GM19452 (cell line): ENCODE results near the gene HM13.
A peak's percentile ranks its signal among the peaks of the same experiment; 100 is the strongest.
"Not testable (repeated sequence)": the region's sequence is repeated elsewhere in the genome, so short reads cannot be mapped to it uniquely, and the experiment has no call there.

Experiments
- ATAC-seq: cut with Tn5 transposase; IDR thresholded peaks from one replicate; pipeline ENCODE4 v1.9.1; 2021; ENCODE audit not compliant: unreplicated experiment

Gene HM13

DNA sequence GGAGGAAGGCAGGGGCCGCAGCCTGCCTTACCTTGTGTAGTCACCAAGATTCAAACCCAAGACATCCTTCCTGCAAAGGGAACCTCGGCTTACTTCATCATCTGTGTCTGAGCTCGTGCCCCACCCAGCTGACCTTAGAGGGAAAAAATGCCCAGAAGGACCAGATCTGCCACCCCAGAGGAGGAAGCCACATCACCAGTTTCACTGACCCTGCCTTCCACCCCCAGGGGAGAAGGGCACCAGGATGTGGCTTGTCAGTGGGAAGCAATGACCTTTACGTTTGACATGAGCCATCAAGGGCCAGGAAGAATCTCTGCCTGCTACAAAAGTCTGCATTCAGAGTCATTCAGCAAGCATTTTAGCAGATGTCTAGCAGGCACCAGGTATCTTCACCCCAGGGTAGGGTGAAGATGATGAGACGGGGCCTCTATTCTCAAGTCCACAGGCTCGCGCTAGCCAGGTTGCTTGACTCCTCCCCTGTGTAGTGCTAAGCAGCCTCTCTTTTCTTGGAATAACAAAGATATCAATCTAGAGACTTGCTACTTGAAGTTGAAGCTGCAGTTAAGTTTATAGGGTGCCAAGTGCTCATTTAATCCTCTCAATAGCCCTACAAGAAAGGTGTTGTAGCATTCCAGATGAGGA lies 28.1 kb downstream of the HM13 start:
- ATAC-seq: no peak

GRCh38 chr20:31542963-31543362 lies 28.7 kb downstream of the HM13 start:
- no peak for ATAC-seq

DNA sequence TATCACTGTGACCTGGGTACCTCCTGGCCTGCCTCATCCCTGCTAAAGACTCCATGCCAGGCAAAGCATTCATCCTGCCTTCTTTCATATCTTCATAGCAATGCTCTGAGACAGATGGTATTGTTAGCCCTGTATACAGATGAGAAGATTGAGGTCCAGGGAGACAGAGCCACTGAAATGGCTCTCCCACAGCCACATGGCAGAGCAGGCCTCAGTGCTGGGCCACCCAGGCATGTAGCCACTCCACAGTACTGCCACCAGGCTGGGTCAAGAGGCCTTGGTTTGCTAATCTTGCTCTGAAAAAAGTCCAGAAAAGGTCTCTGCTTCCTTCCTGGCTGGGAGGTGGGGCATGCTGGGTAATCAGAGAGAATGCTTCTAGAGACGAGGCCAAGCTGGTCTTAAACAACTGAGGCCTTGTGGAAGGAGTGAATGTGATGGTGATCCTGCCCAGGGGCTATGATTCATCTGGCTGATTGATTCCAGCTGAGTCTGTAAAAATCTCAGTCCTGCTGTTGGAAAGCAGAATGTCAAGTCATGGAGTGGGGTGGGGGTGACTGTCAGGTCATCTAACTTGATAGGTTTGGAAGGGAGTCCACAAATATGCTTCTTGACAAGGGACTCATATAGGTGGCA lies 29.8 kb downstream of the HM13 start:
- ATAC-seq: no peak

- ATAC-seq: no peak
Observed at GRCh38 chr20:31544600-31544999, 30.4 kb downstream of the HM13 start.

- ATAC-seq: not testable (repeated sequence)
Observed at GRCh38 chr20:31545621-31546040, 31.4 kb downstream of the HM13 start.

GRCh38 chr20:31547017-31547675 lies 32.9 kb downstream of the HM13 start:
- ATAC-seq: peak; percentile 71

GRCh38 chr20:31547720-31548298 lies 33.6 kb downstream of the HM13 start:
- ATAC-seq: peak; percentile 10

DNA sequence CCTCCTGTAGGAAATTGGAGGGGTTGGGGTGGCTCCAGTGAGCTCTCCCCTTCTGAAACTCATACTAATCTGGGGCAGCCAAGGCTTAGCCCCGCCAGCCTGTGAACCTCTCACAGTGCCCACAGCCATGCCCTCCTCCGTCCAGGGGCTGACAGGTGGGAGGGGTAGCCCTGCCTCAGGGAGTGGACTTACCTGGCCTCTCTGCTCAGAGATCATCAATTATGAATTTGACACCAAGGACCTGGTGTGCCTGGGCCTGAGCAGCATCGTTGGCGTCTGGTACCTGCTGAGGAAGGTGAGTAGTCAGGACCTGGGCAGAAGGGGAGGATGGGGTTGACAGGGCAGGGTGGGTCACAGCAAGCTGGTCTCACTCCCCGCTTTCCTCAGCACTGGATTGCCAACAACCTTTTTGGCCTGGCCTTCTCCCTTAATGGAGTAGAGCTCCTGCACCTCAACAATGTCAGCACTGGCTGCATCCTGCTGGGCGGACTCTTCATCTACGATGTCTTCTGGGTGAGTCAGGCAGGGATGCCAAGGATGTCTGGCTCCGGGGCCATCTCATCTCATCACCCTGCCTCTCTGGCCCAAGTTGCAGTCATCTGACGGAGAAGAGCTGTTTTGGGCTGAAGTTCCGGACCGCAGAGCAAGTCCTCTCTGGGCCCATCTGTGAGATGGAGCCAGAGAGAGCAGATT lies 34.7 kb downstream of the HM13 start:
- no peak for ATAC-seq

- ATAC-seq: no peak
Observed at GRCh38 chr20:31549513-31549880, 35.3 kb downstream of the HM13 start.

GRCh38 chr20:31550099-31550498 lies 35.9 kb downstream of the HM13 start:
- ATAC-seq: no peak

DNA sequence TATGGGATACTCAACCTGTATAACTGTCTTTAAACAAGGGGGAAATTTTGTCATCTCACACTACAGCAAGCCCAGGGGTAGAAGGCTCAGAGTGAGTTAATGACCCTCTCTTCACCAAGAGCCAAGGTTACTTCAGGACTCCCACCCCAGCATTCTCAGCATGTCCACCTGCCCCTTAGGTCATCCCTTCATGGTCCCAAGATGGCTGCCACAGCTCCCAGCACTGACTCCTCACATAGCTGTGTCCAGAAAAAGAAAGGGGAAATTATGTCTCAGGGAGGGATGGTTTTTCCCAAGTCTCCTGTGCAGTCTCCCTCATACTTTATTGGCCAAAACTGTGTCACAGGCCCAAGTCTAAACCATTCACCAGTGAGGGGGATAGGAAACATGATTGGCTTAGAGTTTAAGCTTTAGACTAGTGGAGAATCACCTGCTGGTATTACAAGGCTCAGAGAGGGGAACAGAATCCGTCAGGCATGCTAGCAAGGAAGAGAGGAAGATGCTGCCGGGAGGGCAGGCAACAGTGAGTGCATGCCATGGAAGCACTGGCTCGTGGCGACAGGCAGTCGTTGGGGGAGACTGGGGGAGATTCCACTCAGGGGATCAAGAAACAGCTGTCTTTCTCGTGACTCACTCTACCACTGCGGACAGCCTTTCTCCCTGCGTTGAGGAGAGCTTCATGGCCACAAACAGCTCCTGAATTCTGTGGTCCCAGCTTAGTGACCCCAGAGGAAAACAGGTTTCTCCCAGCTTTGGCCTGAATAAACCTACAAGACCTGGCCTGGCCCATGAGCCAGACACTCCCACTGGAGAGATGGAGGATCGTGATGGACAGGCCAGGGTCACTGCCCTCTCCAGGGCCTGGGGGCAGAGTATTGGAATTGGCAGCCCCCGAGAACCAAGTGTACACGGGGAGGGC lies 37.2 kb downstream of the HM13 start:
- no peak for ATAC-seq

DNA sequence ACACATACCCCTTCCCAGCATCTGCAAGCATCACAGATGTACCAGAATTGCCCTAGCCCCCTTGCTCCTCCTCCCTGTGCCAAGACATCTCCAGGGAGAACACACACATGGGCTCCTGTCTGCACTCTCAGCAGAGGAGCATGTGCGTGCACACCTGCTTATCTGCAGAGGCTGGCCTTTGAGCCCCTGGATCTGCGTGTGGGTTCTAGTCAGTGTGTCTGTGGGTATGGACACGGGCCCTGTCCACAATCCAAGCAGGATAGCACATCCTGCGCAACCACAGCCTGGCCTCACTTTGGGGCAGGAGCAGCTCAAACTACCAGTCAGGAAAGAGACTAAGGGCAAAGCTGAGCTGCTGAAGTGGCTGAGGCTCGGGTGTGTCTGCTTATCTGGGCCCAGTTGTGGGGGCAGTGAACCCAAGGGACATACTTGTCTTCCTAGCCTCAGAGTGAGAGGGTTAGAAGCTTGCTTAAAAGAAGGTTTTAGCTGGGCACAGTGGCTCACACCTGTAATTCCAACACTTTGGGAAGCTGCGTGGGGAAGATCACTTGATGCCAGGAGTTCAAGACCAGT lies 41.0 kb downstream of the HM13 start:
- no peak for ATAC-seq

DNA sequence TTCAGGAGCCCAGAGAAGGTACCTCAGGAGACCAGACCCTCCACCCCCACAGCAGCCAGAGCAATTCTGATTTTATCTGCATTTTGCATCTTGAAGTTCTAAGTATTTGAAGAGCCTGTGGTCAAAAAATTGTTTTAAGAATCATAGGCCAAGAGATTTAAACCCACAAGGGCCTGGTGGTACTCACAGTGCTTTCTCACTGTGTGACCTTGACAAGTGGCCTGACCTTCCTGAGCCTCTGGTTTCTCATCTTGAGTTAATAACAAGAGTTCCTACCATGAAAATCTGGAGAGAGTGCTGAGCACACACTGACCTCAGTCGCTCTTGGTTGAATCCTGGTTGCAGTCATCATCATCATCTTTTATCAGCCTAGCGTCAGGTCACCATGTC lies 45.5 kb downstream of the HM13 start:
- no peak for ATAC-seq

DNA sequence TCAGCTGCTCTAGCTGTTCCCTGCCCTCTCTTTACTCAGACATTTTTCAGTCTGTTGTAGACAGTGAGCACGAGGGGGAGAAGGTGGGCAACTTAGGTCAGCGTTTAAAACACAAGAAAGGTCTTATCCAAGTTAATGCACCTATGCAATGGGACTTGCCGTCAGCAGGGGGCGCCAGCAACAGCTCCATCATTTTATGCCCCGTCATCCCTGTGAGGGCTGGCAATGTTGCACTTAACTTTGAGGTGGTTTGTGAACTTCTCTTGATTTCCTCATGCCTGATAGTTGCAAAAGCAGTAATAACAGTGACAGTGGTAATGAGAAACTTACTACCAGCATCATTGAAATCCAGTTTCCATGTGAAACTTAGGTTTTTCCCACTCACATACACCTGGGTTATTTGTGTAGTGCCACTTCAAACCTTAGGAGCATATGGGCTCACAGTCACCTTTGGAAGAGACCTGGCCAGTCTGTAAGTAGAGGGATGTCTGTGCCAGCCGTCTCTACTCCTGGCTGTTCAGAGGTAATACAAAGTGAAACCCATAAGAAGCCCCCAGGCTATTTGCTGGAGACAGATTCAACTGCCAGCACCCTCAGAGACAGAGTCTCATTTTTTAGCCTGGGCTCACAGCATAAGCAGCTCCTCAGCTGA lies 46.0 kb downstream of the HM13 start:
- no peak for ATAC-seq

- ATAC-seq: no peak
Observed at GRCh38 chr20:31560746-31561598, 46.7 kb downstream of the HM13 start.

GRCh38 chr20:31562241-31562640 lies 48.0 kb downstream of the HM13 start:
- ATAC-seq: no peak

GRCh38 chr20:31564284-31564683 lies 50.0 kb downstream of the HM13 start:
- no peak for ATAC-seq

DNA sequence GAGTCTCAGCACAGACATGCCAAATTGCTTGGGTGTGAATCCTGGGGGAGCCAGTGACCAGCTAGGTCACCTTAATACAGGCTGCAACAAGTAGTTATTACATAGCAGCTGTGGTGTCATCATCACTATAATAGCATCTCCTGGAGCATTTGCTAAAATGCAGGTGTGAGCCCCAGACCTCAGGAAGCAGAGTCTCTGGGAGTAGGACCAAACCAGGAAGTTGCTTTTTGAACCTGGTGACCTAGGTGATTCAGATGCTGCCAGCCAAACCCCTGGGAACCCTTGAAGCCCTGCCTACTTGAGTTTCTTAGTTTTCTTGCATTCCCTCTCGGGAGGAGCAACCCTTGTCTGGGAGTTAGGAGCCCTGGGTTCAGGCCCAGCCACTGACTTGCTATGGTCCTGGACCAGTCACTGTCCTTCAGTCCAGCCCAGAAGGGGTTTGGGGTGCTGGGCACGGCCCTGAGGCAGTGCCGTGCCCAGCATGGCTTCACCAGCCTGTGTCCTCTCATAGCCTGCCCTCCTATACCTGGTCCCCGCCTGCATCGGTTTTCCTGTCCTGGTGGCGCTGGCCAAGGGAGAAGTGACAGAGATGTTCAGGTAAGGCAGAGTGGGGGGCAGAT lies 51.6 kb downstream of the HM13 start:
- no peak for ATAC-seq
